ENCODE measurements around the gene TYR. TPM values are rescaled to one million over a fixed set of nuclear protein-coding genes. Genes with fewer than 3 reads are reported as not detected.
"Not testable (repeated sequence)": the region's sequence is repeated elsewhere in the genome, so short reads cannot be mapped to it uniquely, and the experiment has no call there.

TYR gene
- total and polyA plus RNA-seq, 5 donors = not detected

GRCh38 chr11:89272540-89273088, 94.9 kb downstream of the TYR start:
- H3K4me1 ChIP-seq (ENCODE audit: control insufficient read depth, insufficient read depth, low read length); DNase-seq; ATAC-seq; H3K9me3 ChIP-seq (ENCODE audit: control insufficient read depth, low read length); intact Hi-C loops (cut with DNase I); H3K27me3 ChIP-seq (ENCODE audit: control insufficient read depth, insufficient read depth); H3K4me3 ChIP-seq (ENCODE audit: low read length); H3K27ac ChIP-seq (ENCODE audit: low read length): not testable (repeated sequence)
- 97% methylated on average over 1 of the region's 1 CpG for WGBS

GRCh38 chr11:89273220-89273619, 95.5 kb downstream of the TYR start:
- DNase-seq; H3K9me3 ChIP-seq (ENCODE audit: control insufficient read depth, low read length); H3K27me3 ChIP-seq (ENCODE audit: control insufficient read depth, insufficient read depth); ATAC-seq; H3K27ac ChIP-seq (ENCODE audit: low read length); intact Hi-C loops (cut with DNase I); H3K4me1 ChIP-seq (ENCODE audit: control insufficient read depth, insufficient read depth, low read length); H3K4me3 ChIP-seq (ENCODE audit: low read length): not testable (repeated sequence)
- WGBS = 89% methylated on average over 2 of the region's 2 CpGs

GRCh38 chr11:89275966-89276365, 98.3 kb downstream of the TYR start:
- intact Hi-C loops (cut with DNase I) = no loop called here
- Histone ChIP-seq H3K4me1 (ENCODE audit: control insufficient read depth, insufficient read depth, low read length) (no peaks in the 10 kb centered on the region), H3K27me3 (ENCODE audit: control insufficient read depth, insufficient read depth) (no peaks in the 10 kb centered on the region), H3K9me3 (ENCODE audit: control insufficient read depth, low read length) (no peaks in the 10 kb centered on the region), H3K4me3 (ENCODE audit: low read length) (no peak overlapping the region), H3K27ac (ENCODE audit: low read length) (no peak overlapping the region)
- ATAC-seq = no peak
- DNase-seq = no peak
- 69% methylated on average over 1 of the region's 1 CpG for WGBS

- no peak for DNase-seq
- H3K4me1 ChIP-seq (ENCODE audit: control insufficient read depth, insufficient read depth, low read length) = no peaks in the 10 kb centered on the region
- H3K27ac ChIP-seq (ENCODE audit: low read length) = no peak overlapping the region
- ATAC-seq = no peak
- no peaks in the 10 kb centered on the region for H3K9me3 ChIP-seq (ENCODE audit: control insufficient read depth, low read length)
- no peaks in the 10 kb centered on the region for H3K27me3 ChIP-seq (ENCODE audit: control insufficient read depth, insufficient read depth)
- H3K4me3 ChIP-seq (ENCODE audit: low read length) = no peak overlapping the region
- 92% methylated on average over 1 of the region's 1 CpG for WGBS
- intact Hi-C loops (cut with DNase I) = no loop called here
Observed at GRCh38 chr11:89279176-89279575, 101.5 kb downstream of the TYR start.

GRCh38 chr11:89281032-89281677, 103.5 kb downstream of the TYR start:
- H3K27me3 ChIP-seq (ENCODE audit: control insufficient read depth, insufficient read depth); H3K4me1 ChIP-seq (ENCODE audit: control insufficient read depth, insufficient read depth, low read length); ATAC-seq; H3K9me3 ChIP-seq (ENCODE audit: control insufficient read depth, low read length); DNase-seq; H3K4me3 ChIP-seq (ENCODE audit: low read length); H3K27ac ChIP-seq (ENCODE audit: low read length); intact Hi-C loops (cut with DNase I): not testable (repeated sequence)
- WGBS = 74% methylated on average over 3 of the region's 3 CpGs

GRCh38 chr11:89286601-89287000, 108.9 kb downstream of the TYR start:
- intact Hi-C loops (cut with DNase I); DNase-seq; H3K9me3 ChIP-seq (ENCODE audit: control insufficient read depth, low read length); H3K27me3 ChIP-seq (ENCODE audit: control insufficient read depth, insufficient read depth); ATAC-seq; H3K27ac ChIP-seq (ENCODE audit: low read length); H3K4me3 ChIP-seq (ENCODE audit: low read length); H3K4me1 ChIP-seq (ENCODE audit: control insufficient read depth, insufficient read depth, low read length): not testable (repeated sequence)
- 89% methylated on average over 1 of the region's 1 CpG for WGBS

GRCh38 chr11:89288004-89288403, 110.3 kb downstream of the TYR start:
- H3K27me3 ChIP-seq (ENCODE audit: control insufficient read depth, insufficient read depth); H3K4me3 ChIP-seq (ENCODE audit: low read length); DNase-seq; H3K4me1 ChIP-seq (ENCODE audit: control insufficient read depth, insufficient read depth, low read length); intact Hi-C loops (cut with DNase I); ATAC-seq; H3K9me3 ChIP-seq (ENCODE audit: control insufficient read depth, low read length); H3K27ac ChIP-seq (ENCODE audit: low read length): not testable (repeated sequence)
- WGBS = 95% methylated on average over 3 of the region's 3 CpGs

GRCh38 chr11:89293965-89294679, 116.4 kb downstream of the TYR start:
- H3K4me3 ChIP-seq (ENCODE audit: low read length) = peak overlapping the region; percentile 23
- no peaks in the 10 kb centered on the region for H3K9me3 ChIP-seq (ENCODE audit: control insufficient read depth, low read length)
- peak in 1 of 2 donors; percentile 55 for ATAC-seq
- peak; percentile 7 to 70 (median 51) for DNase-seq
- H3K27me3 ChIP-seq (ENCODE audit: control insufficient read depth, insufficient read depth) = no peaks in the 10 kb centered on the region
- intact Hi-C loops (cut with DNase I) = no loop called here
- 30% methylated on average over 18 of the region's 18 CpGs for WGBS
- no peaks in the 10 kb centered on the region for H3K4me1 ChIP-seq (ENCODE audit: control insufficient read depth, insufficient read depth, low read length)
- no peak overlapping the region for H3K27ac ChIP-seq (ENCODE audit: low read length)

- H3K9me3 ChIP-seq (ENCODE audit: control insufficient read depth, low read length); H3K27me3 ChIP-seq (ENCODE audit: control insufficient read depth, insufficient read depth); H3K27ac ChIP-seq (ENCODE audit: low read length); H3K4me3 ChIP-seq (ENCODE audit: low read length); H3K4me1 ChIP-seq (ENCODE audit: control insufficient read depth, insufficient read depth, low read length); intact Hi-C loops (cut with DNase I); ATAC-seq: not testable (repeated sequence)
- 96% methylated on average over 7 of the region's 7 CpGs for WGBS
- peak in 1 of 3 donors; percentile 36 for DNase-seq
Observed at GRCh38 chr11:89295023-89295422, 117.3 kb downstream of the TYR start.

GRCh38 chr11:89303029-89303428, 125.4 kb downstream of the TYR start:
- H3K4me3 ChIP-seq (ENCODE audit: low read length); ATAC-seq; H3K9me3 ChIP-seq (ENCODE audit: control insufficient read depth, low read length); intact Hi-C loops (cut with DNase I); H3K4me1 ChIP-seq (ENCODE audit: control insufficient read depth, insufficient read depth, low read length); H3K27ac ChIP-seq (ENCODE audit: low read length); DNase-seq; H3K27me3 ChIP-seq (ENCODE audit: control insufficient read depth, insufficient read depth): not testable (repeated sequence)
- WGBS = 45% methylated on average over 1 of the region's 1 CpG

- H3K4me3 ChIP-seq (ENCODE audit: low read length); H3K4me1 ChIP-seq (ENCODE audit: control insufficient read depth, insufficient read depth, low read length); ATAC-seq; H3K9me3 ChIP-seq (ENCODE audit: control insufficient read depth, low read length); DNase-seq; H3K27ac ChIP-seq (ENCODE audit: low read length); H3K27me3 ChIP-seq (ENCODE audit: control insufficient read depth, insufficient read depth); intact Hi-C loops (cut with DNase I): not testable (repeated sequence)
- WGBS = 81% methylated on average over 1 of the region's 1 CpG
Observed at GRCh38 chr11:89308272-89308671, 130.6 kb downstream of the TYR start.
